Raji (cell line): ENCODE data around the gene PDZD4.

Experiments used
- POLR2A ChIP-seq: IDR thresholded peaks from 2 replicates; pipeline ENCODE4 v1.6.1; 2011; ENCODE audit warnings: low read depth, low read length, control low read depth; ENCODE audit not compliant: insufficient read depth

PDZD4 gene

GRCh38 chrX:153755136-153755535, 75.2 kb downstream of the PDZD4 start:
- no peak for TF ChIP-seq POLR2A
